ENCODE results near the gene LRP1B.

The LRP1B gene

GRCh38 chr2:140869107-140869506 lies 1261.7 kb downstream of the LRP1B start:
- DNase-seq: no peak

- DNase-seq: no peak
These were observed 1265.0 kb downstream of the LRP1B start for GRCh38 chr2:140865837-140866236.

GRCh38 chr2:140863713-140864112 lies 1267.1 kb downstream of the LRP1B start:
- no peak for DNase-seq

- no peak for DNase-seq
These were observed 1268.6 kb downstream of the LRP1B start for GRCh38 chr2:140862181-140862580.

GRCh38 chr2:140861666-140862065 lies 1269.2 kb downstream of the LRP1B start:
- no peak for DNase-seq

- DNase-seq: no peak
These were observed 1275.3 kb downstream of the LRP1B start for GRCh38 chr2:140855471-140855870.

- no peak for DNase-seq
These were observed 1279.4 kb downstream of the LRP1B start for GRCh38 chr2:140851258-140851981.

GRCh38 chr2:140843186-140843585 lies 1287.6 kb downstream of the LRP1B start:
- DNase-seq: no peak

- DNase-seq: no peak
These were observed 1288.7 kb downstream of the LRP1B start for GRCh38 chr2:140842110-140842509.

- no peak for DNase-seq
These were observed 1289.7 kb downstream of the LRP1B start for GRCh38 chr2:140841141-140841540.

GRCh38 chr2:140836826-140837225 lies 1294.0 kb downstream of the LRP1B start:
- no peak for DNase-seq

- no peak for DNase-seq
These were observed 1295.7 kb downstream of the LRP1B start for GRCh38 chr2:140835079-140835478.

- DNase-seq: no peak
These were observed 1316.7 kb downstream of the LRP1B start for GRCh38 chr2:140814141-140814540.

GRCh38 chr2:140808820-140809219 lies 1322.0 kb downstream of the LRP1B start:
- no peak for DNase-seq

GRCh38 chr2:140808211-140808610 lies 1322.6 kb downstream of the LRP1B start:
- no peak for DNase-seq

GRCh38 chr2:140804700-140805260 lies 1326.0 kb downstream of the LRP1B start:
- DNase-seq: no peak

GRCh38 chr2:140801311-140801710 lies 1329.5 kb downstream of the LRP1B start:
- DNase-seq: no peak

- no peak for DNase-seq
These were observed 1333.1 kb downstream of the LRP1B start for GRCh38 chr2:140797718-140798117.

GRCh38 chr2:140791802-140792201 lies 1339.0 kb downstream of the LRP1B start:
- DNase-seq: no peak

GRCh38 chr2:140786585-140786984 lies 1344.2 kb downstream of the LRP1B start:
- DNase-seq: no peak

GRCh38 chr2:140775411-140775810 lies 1355.4 kb downstream of the LRP1B start:
- DNase-seq: no peak

GRCh38 chr2:140770645-140771044 lies 1360.2 kb downstream of the LRP1B start:
- DNase-seq: no peak

GRCh38 chr2:140761807-140762206 lies 1369.0 kb downstream of the LRP1B start:
- DNase-seq: no peak

- no peak for DNase-seq
These were observed 1371.2 kb downstream of the LRP1B start for GRCh38 chr2:140759426-140760156.

All from CD4-positive, alpha-beta T cell treated with Interleukin-1 beta for 1 hour (primary cell).